ENCODE results near the gene C17orf67.

The C17orf67 gene

DNA sequence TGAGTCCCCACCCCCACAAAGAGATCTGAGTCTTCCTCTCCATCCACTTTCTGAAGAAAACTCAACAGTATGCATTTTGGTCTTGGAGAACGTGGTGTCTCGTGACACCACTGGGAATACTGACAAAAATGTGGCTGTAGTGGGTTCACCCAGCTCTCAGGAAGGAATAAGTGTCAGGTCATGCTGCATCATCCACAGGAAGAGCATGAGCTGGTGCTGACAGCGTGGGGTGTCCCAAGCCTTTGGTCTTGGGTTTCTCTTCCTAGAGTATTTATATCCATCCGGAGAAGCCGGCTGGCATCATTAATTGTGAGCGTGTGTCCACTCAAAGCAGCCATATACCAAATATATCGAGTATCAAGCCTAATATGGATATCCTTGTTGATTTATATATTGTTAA lies 55.9 kb downstream of the C17orf67 start:
- no peaks in the 10 kb centered on the region for H3K9me3 ChIP-seq (ENCODE audit: control insufficient read depth, insufficient read depth, low read length)
- H3K4me2 ChIP-seq (ENCODE audit: low read length), result no peak overlapping the region
- H3K27ac ChIP-seq (ENCODE audit: low read depth, low read length), result no peak overlapping the region
- no peaks in the 10 kb centered on the region for H3K79me2 ChIP-seq (ENCODE audit: control insufficient read depth, low read length)
- TF ChIP-seq, protein P1, sequence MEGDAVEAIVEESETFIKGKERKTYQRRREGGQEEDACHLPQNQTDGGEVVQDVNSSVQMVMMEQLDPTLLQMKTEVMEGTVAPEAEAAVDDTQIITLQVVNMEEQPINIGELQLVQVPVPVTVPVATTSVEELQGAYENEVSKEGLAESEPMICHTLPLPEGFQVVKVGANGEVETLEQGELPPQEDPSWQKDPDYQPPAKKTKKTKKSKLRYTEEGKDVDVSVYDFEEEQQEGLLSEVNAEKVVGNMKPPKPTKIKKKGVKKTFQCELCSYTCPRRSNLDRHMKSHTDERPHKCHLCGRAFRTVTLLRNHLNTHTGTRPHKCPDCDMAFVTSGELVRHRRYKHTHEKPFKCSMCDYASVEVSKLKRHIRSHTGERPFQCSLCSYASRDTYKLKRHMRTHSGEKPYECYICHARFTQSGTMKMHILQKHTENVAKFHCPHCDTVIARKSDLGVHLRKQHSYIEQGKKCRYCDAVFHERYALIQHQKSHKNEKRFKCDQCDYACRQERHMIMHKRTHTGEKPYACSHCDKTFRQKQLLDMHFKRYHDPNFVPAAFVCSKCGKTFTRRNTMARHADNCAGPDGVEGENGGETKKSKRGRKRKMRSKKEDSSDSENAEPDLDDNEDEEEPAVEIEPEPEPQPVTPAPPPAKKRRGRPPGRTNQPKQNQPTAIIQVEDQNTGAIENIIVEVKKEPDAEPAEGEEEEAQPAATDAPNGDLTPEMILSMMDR (IDR thresholded peaks at IDR 0.05; ENCODE audit: low read depth, low read length, poor library complexity, severe bottlenecking), result no peak
- no peak for TF ChIP-seq EZH2phosphoT487 (IDR thresholded peaks at IDR 0.05; ENCODE audit: borderline replicate concordance, low read length)
- no peaks in the 10 kb centered on the region for H3K9me2 ChIP-seq (replicated peaks; ENCODE audit: control insufficient read depth, low read length)
- peaks cover 28% of the 10 kb centered on the region for H3K4me1 ChIP-seq (ENCODE audit: control insufficient read depth, low read length)
- no peak overlapping the region for H3K4me3 ChIP-seq (ENCODE audit: low read length)
- no peaks in the 10 kb centered on the region for H3K36me3 ChIP-seq (ENCODE audit: control insufficient read depth, low read length)
- H4K20me1 ChIP-seq (ENCODE audit: control insufficient read depth, insufficient read depth, low read depth, low read length), result no peaks in the 10 kb centered on the region
- peaks cover 39% of the 10 kb centered on the region for H3K27me3 ChIP-seq (ENCODE audit: control insufficient read depth, low read length)
- H3F3A ChIP-seq (ENCODE audit: control insufficient read depth, insufficient read depth), result no peaks in the 10 kb centered on the region

DNA sequence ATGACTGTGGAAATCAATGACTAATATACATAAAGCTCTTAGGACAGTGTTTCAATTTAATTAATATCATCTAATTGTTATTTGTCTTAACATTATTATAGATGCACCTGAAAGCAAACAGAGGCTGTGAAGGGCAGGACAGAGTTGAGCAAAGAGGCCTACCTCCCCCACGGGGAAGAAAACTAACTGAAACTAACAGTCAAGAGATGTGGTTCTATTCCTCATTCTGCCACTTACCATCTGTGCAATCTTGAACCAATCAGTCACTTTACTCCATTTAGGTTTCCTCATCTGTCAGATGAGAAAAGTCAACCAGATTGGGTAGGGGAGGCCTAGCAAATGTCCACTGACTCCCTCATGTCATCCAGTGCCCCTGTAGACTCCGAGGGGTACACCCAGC lies 59.1 kb downstream of the C17orf67 start:
- no peaks in the 10 kb centered on the region for H3F3A ChIP-seq (ENCODE audit: control insufficient read depth, insufficient read depth)
- H3K27ac ChIP-seq (ENCODE audit: low read depth, low read length), result no peak overlapping the region
- H3K9me2 ChIP-seq (replicated peaks; ENCODE audit: control insufficient read depth, low read length), result no peaks in the 10 kb centered on the region
- H3K4me1 ChIP-seq (ENCODE audit: control insufficient read depth, low read length), result peaks cover 4% of the 10 kb centered on the region
- no peaks in the 10 kb centered on the region for H3K79me2 ChIP-seq (ENCODE audit: control insufficient read depth, low read length)
- no peaks in the 10 kb centered on the region for H4K20me1 ChIP-seq (ENCODE audit: control insufficient read depth, insufficient read depth, low read depth, low read length)
- H3K36me3 ChIP-seq (ENCODE audit: control insufficient read depth, low read length), result no peaks in the 10 kb centered on the region
- H3K4me2 ChIP-seq (ENCODE audit: low read length), result no peak overlapping the region
- H3K27me3 ChIP-seq (ENCODE audit: control insufficient read depth, low read length), result peaks cover 21% of the 10 kb centered on the region
- no peaks in the 10 kb centered on the region for H3K9me3 ChIP-seq (ENCODE audit: control insufficient read depth, insufficient read depth, low read length)
- TF ChIP-seq, protein P1 (IDR thresholded peaks at IDR 0.05; ENCODE audit: low read depth, low read length, poor library complexity, severe bottlenecking), result no peak
- TF ChIP-seq EZH2phosphoT487 (IDR thresholded peaks at IDR 0.05; ENCODE audit: borderline replicate concordance, low read length), result no peak
- H3K4me3 ChIP-seq (ENCODE audit: low read length), result no peak overlapping the region

DNA sequence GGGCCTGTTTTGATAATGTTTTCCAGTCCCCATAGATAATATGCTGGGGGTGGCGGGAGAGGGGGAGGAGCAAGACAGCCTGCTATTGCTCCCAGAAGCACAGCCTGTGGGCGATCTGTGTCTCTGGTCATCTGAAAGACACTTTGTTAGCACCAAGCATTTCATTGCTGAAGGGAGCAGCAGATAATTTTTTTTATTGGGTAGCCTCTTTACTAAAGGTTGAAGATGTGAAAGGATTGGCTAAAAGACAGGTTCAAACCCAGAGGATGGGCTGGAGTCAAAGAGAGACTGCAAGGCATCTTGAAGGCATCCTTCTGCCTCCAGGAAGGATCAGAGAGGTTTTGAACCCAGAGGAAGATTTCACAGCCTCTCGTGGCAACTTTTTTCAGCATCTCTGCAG lies 60.6 kb downstream of the C17orf67 start:
- Histone ChIP-seq H3K27ac (ENCODE audit: low read depth, low read length) (no peak overlapping the region), H4K20me1 (ENCODE audit: control insufficient read depth, insufficient read depth, low read depth, low read length) (no peaks in the 10 kb centered on the region), H3K36me3 (ENCODE audit: control insufficient read depth, low read length) (no peaks in the 10 kb centered on the region), H3K4me1 (ENCODE audit: control insufficient read depth, low read length) (no peaks in the 10 kb centered on the region), H3K9me2 (replicated peaks; ENCODE audit: control insufficient read depth, low read length) (no peaks in the 10 kb centered on the region), H3K9me3 (ENCODE audit: control insufficient read depth, insufficient read depth, low read length) (no peaks in the 10 kb centered on the region), H3K79me2 (ENCODE audit: control insufficient read depth, low read length) (no peaks in the 10 kb centered on the region), H3K4me3 (ENCODE audit: low read length) (no peak overlapping the region), H3K4me2 (ENCODE audit: low read length) (no peak overlapping the region), H3K27me3 (ENCODE audit: control insufficient read depth, low read length) (peaks cover 7% of the 10 kb centered on the region; the same call in 1 of the 2 replicates), H3F3A (ENCODE audit: control insufficient read depth, insufficient read depth) (no peaks in the 10 kb centered on the region)
- TF ChIP-seq, protein P1 (IDR thresholded peaks at IDR 0.05; ENCODE audit: low read depth, low read length, poor library complexity, severe bottlenecking), result no peak
- no peak for TF ChIP-seq EZH2phosphoT487 (IDR thresholded peaks at IDR 0.05; ENCODE audit: borderline replicate concordance, low read length)

All from DOHH2 (cell line).